ENCODE results near the gene AGBL4.

AGBL4 gene

GRCh38 chr1:49351768-49352167 is 672.0 kb downstream of the AGBL4 start:
- CTCF ChIA-PET, result no interaction called here
- no peak overlapping the region for H3K27ac ChIP-seq (ENCODE audit: extremely low read depth, low read depth, low read length)

GRCh38 chr1:49346767-49347349 is 676.9 kb downstream of the AGBL4 start:
- no peaks in the 10 kb centered on the region for H3K9me3 ChIP-seq (ENCODE audit: control insufficient read depth, insufficient read depth, low read depth, low read length)
- H3K4me1 ChIP-seq (ENCODE audit: control insufficient read depth, insufficient read depth, low read length), result no peaks in the 10 kb centered on the region
- POLR2A ChIA-PET, result no interaction called here
- H3K36me3 ChIP-seq (ENCODE audit: control insufficient read depth in 2 of 2, insufficient read depth in 1 of 2, low read length in 2 of 2), result no peaks in the 10 kb centered on the region
- CTCF ChIA-PET, result interaction anchor here (0.6 kb wide), 1 partner anchor 13 kb away, joined by 6 read pairs; no protein-coding TSS in a partner anchor
- H3K4me3 ChIP-seq (ENCODE audit: low read depth, low read length), result no peak overlapping the region
- H3K27ac ChIP-seq (ENCODE audit: extremely low read depth, low read depth, low read length), result no peak overlapping the region
- TF ChIP-seq ZNF398 (tag by site-specific recombination; IDR thresholded peaks at IDR 0.05) (no peak), ZNF626 (tag by site-specific recombination; IDR thresholded peaks at IDR 0.05) (no peak), ZNF155 (tag by site-specific recombination; IDR thresholded peaks at IDR 0.05) (no peak), ZNF366 (tag by site-specific recombination; conservative IDR thresholded peaks at IDR 0.05) (no peak), ZEB2 (tag by site-specific recombination; IDR thresholded peaks at IDR 0.05) (no peak), ZNF354C (tag by site-specific recombination; IDR thresholded peaks at IDR 0.05; ENCODE audit: borderline replicate concordance, low read depth) (no peak), KLF10 (tag by site-specific recombination; IDR thresholded peaks at IDR 0.05) (no peak), ZNF529 (tag by site-specific recombination; IDR thresholded peaks at IDR 0.05; ENCODE audit: insufficient replicate concordance) (no peak), PRDM1 (tag by site-specific recombination; IDR thresholded peaks at IDR 0.05) (no peak), ZBTB48 (tag by site-specific recombination; IDR thresholded peaks at IDR 0.05) (no peak), SP2 (tag by site-specific recombination; IDR thresholded peaks at IDR 0.05) (no peak), ZXDB (tag by site-specific recombination; IDR thresholded peaks at IDR 0.05) (no peak), ZNF488 (tag by site-specific recombination; IDR thresholded peaks at IDR 0.05) (no peak), HOXD13 (CRISPR knock-in tag; IDR thresholded peaks at IDR 0.05; ENCODE audit: borderline replicate concordance) (no peak), ZNF548 (tag by site-specific recombination; IDR thresholded peaks at IDR 0.05) (no peak)

More at GRCh38 chr1:49351768-49352167, 672.0 kb downstream of the AGBL4 start:
- H3K9me3 ChIP-seq (ENCODE audit: control insufficient read depth, insufficient read depth, low read depth, low read length), result no peaks in the 10 kb centered on the region
- H3K36me3 ChIP-seq (ENCODE audit: control insufficient read depth in 2 of 2, insufficient read depth in 1 of 2, low read length in 2 of 2), result no peaks in the 10 kb centered on the region
- POLR2A ChIA-PET, result no interaction called here
- no peaks in the 10 kb centered on the region for H3K4me1 ChIP-seq (ENCODE audit: control insufficient read depth, insufficient read depth, low read length)
- H3K4me3 ChIP-seq (ENCODE audit: low read depth, low read length), result no peak overlapping the region
- TF ChIP-seq ZNF514 (tag by site-specific recombination; IDR thresholded peaks at IDR 0.05) (no peak), REPIN1 (tag by site-specific recombination; IDR thresholded peaks at IDR 0.05; ENCODE audit: low read depth) (no peak), PRDM6 (tag by site-specific recombination; IDR thresholded peaks at IDR 0.05) (no peak), ZNF580 (tag by site-specific recombination; IDR thresholded peaks at IDR 0.05) (no peak), ZNF19 (tag by site-specific recombination; IDR thresholded peaks at IDR 0.05; ENCODE audit: low read depth) (no peak), YY2 (tag by site-specific recombination; IDR thresholded peaks at IDR 0.05) (no peak), SCRT2 (tag by site-specific recombination; IDR thresholded peaks at IDR 0.05) (no peak)

All from HEK293 (cell line).